ENCODE measurements around the gene SMYD3.

- TF ChIP-seq CTCF (IDR thresholded peaks at IDR 0.05) (no peak), SIN3A (IDR thresholded peaks at IDR 0.05; ENCODE audit: borderline replicate concordance, insufficient read depth, low read depth, low read length) (no peak), POLR2AphosphoS5 (IDR thresholded peaks at IDR 0.05; ENCODE audit: low read depth, low read length) (no peak)
- TF ChIP-seq, protein P1, sequence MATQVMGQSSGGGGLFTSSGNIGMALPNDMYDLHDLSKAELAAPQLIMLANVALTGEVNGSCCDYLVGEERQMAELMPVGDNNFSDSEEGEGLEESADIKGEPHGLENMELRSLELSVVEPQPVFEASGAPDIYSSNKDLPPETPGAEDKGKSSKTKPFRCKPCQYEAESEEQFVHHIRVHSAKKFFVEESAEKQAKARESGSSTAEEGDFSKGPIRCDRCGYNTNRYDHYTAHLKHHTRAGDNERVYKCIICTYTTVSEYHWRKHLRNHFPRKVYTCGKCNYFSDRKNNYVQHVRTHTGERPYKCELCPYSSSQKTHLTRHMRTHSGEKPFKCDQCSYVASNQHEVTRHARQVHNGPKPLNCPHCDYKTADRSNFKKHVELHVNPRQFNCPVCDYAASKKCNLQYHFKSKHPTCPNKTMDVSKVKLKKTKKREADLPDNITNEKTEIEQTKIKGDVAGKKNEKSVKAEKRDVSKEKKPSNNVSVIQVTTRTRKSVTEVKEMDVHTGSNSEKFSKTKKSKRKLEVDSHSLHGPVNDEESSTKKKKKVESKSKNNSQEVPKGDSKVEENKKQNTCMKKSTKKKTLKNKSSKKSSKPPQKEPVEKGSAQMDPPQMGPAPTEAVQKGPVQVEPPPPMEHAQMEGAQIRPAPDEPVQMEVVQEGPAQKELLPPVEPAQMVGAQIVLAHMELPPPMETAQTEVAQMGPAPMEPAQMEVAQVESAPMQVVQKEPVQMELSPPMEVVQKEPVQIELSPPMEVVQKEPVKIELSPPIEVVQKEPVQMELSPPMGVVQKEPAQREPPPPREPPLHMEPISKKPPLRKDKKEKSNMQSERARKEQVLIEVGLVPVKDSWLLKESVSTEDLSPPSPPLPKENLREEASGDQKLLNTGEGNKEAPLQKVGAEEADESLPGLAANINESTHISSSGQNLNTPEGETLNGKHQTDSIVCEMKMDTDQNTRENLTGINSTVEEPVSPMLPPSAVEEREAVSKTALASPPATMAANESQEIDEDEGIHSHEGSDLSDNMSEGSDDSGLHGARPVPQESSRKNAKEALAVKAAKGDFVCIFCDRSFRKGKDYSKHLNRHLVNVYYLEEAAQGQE (IDR thresholded peaks at IDR 0.05; ENCODE audit: insufficient read depth in 1 of 2, low read depth in 2 of 2, low read length in 1 of 2) = no peak
These were observed 3.3 kb upstream of the SMYD3 start for GRCh38 chr1:246510147-246511030.

Data from Panc1 (cell line).